BJ (cell line): Measurements from ENCODE around the gene CRNN. TPM values are rescaled to one million over a fixed set of nuclear protein-coding genes. Genes with fewer than 3 reads are reported as not detected.

Experiments used
- CTCF ChIA-PET: fragments of 350-600 bp; formaldehyde crosslinking; extraction: SDS; loops from one replicate; lab custom pipeline; 2021; ENCODE audit warnings: antibody characterized with exemption, inconsistent platforms; lab: Yijun Ruan, JAX
- POLR2A ChIA-PET: fragments of 300-600 bp; sonication (Branson Sonifier 250); formaldehyde crosslinking; extraction: SDS; loops from one replicate; lab custom pipeline; 2021; ENCODE audit warnings: antibody characterized with exemption; lab: Charles Lee
- DNase-seq: peaks from one replicate; pipeline ENCODE4 v3.0.0-alpha.2; 2011; ENCODE audit warnings: low read depth
- H3K27me3 ChIP-seq: 2 replicates; pipeline ENCODE4 v1.6.0; 2011; ENCODE audit warnings: low read length; ENCODE audit not compliant: control insufficient read depth, insufficient read depth
- H3K36me3 ChIP-seq: 2 replicates; pipeline ENCODE4 v1.5.1; 2011; ENCODE audit warnings: low read length; ENCODE audit not compliant: control insufficient read depth, insufficient read depth
- H3K4me3 ChIP-seq: 2 replicates; pipeline ENCODE4 v1.5.1; 2011; ENCODE audit warnings: low read depth, mild to moderate bottlenecking, control low read depth, low read length
- polyA plus RNA-seq: library from polyadenylated mRNA; depleted of rRNA; stranded (reverse); fragments of >200 nt; gene quantifications from 2 replicates; pipeline ENCODE4 v1.2.3, GENCODE V29; 2011
- TF ChIP-seq, protein P1 (sequence below): IDR thresholded peaks from 2 replicates; pipeline ENCODE4 v1.5.1; 2011; ENCODE audit warnings: low read depth, mild to moderate bottlenecking, control low read depth, inconsistent platforms, low read length, moderate library complexity; ENCODE audit not compliant: insufficient read depth

Gene CRNN
- polyA plus RNA-seq, 1 experiment, result not detected

DNA sequence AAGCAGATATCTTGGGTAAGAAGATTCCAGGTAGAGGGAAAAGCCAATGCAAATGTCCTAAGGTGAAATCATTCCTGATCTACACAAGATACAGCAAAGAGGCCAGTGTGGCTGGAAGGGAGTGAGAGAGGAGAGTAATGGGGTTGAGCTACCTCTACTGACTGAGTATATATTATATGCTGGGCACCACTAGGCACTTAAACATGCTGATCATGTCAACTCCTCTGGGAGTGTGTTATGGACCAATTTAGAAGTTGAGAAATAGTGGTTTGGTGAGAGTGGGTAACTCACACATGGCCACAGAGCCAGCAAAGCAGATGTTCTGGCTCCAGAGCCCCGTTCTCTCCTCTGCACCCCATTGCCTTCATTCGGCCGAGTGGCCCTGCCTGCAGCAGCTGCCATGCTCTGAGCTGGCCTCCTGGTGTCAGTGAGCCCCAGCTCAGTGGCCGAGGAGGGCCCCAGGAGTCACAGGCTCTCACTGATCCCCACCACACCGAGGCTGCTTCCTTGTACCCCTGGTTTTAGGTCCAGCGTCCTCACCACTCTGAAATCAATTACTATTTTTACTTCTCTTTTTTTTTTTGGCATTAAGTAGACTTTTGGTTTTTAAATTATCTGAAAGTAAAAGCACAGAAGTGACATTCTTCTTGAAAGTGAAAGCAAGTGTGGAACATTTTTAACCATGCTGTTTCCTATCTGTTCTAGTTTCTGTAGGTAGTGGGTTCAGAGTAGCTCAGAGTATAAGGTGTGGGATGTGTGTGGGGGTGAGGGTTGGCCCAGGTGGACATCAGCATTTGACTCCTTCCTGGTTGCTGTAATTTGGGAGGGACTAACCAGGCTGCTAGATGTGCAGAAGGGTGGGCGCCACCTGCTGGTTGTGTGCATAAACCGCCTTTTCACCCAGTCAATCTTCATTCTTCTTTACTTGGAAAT lies 45.8 kb upstream of the CRNN start:
- ChIA-PET CTCF (interaction anchor here (0.6 to 4.2 kb wide), 26 partner anchors 9 to 411 kb away, joined by 3 to 118 read pairs (median 4); partner anchors contain the start of gene TCHH), POLR2A (no interaction called here)
- Histone ChIP-seq H3K4me3 (no peak overlapping the region), H3K36me3 (no peaks in the 10 kb centered on the region), H3K27me3 (no peaks in the 10 kb centered on the region)
- TF ChIP-seq, protein P1, sequence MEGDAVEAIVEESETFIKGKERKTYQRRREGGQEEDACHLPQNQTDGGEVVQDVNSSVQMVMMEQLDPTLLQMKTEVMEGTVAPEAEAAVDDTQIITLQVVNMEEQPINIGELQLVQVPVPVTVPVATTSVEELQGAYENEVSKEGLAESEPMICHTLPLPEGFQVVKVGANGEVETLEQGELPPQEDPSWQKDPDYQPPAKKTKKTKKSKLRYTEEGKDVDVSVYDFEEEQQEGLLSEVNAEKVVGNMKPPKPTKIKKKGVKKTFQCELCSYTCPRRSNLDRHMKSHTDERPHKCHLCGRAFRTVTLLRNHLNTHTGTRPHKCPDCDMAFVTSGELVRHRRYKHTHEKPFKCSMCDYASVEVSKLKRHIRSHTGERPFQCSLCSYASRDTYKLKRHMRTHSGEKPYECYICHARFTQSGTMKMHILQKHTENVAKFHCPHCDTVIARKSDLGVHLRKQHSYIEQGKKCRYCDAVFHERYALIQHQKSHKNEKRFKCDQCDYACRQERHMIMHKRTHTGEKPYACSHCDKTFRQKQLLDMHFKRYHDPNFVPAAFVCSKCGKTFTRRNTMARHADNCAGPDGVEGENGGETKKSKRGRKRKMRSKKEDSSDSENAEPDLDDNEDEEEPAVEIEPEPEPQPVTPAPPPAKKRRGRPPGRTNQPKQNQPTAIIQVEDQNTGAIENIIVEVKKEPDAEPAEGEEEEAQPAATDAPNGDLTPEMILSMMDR, result peak; percentile 91
- DNase-seq, result no peak

DNA sequence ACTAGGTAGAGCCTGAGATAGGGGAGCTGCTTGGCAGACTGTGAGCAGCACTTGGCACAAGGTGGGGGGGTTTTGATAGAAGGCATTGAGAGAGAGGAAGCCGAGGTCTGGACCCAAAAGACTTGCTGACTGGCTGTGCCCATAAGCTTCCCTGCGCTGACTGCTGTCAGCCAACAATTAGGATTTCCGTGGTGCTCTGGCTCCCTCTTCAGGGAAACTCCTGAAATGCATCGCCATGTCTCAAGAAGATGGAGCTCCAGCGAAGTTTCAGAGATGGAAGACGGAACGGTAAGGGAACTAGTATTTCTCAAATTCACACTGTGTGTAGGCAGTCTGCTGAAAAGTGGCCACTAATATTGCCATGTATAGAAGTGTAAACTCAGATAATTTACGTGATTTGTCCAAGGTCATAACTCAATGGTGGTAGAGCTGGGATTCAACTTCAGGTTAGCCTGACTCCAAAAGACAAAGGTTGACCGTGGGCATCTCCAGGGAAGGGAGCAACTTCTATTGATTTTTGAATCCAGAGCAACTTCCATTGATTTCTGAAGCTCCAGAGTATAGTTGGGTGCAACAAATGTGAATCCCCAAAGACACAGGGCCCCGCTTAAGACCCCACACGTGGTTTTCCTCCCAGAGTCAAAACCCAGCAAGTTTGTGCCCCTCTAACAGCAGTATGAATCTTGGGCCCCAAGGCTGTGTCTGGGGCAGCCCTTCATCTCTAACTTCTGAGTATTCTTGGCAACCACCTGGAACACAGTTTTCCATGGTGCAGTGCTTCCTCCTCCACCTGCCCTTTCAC lies 44.5 kb upstream of the CRNN start:
- no peak for DNase-seq
- Histone ChIP-seq H3K4me3 (no peak overlapping the region), H3K36me3 (no peaks in the 10 kb centered on the region), H3K27me3 (no peaks in the 10 kb centered on the region)
- TF ChIP-seq, protein P1, result peak; percentile 86
- ChIA-PET POLR2A (interaction anchor here (0.6 kb wide), 1 partner anchor 16 kb away, joined by 3 read pairs; no protein-coding TSS in a partner anchor), CTCF (interaction anchor here (0.6 to 4.2 kb wide), 45 partner anchors 8 to 410 kb away, joined by 3 to 118 read pairs (median 5); partner anchors contain the start of gene TCHH)

DNA sequence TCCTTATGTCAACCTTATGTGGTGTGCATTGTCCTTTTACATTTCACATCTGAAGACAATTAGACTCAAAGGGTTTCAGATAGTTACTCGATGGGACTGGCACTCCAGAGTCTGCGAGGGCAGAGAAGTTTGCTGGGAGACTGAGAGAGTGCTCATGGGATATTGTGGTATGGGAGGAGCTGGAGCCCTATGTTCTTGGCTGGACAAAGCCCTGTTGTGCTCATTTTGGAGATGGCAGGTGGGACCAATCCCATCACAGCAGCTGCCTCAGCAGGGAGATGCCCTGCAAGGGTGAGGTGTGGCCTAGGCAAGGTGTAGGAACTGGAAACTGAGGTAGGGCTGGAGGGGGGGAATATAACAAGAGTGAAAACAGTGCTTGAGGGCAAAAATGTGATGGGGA lies 43.5 kb upstream of the CRNN start:
- H3K27me3 ChIP-seq, result no peaks in the 10 kb centered on the region
- TF ChIP-seq, protein P1, result no peak
- DNase-seq, result no peak
- ChIA-PET CTCF (interaction anchor here (0.7 to 4.2 kb wide), 24 partner anchors 9 to 409 kb away, joined by 3 to 118 read pairs (median 8); no protein-coding TSS in a partner anchor), POLR2A (no interaction called here)
- no peaks in the 10 kb centered on the region for H3K36me3 ChIP-seq
- H3K4me3 ChIP-seq, result no peak overlapping the region

DNA sequence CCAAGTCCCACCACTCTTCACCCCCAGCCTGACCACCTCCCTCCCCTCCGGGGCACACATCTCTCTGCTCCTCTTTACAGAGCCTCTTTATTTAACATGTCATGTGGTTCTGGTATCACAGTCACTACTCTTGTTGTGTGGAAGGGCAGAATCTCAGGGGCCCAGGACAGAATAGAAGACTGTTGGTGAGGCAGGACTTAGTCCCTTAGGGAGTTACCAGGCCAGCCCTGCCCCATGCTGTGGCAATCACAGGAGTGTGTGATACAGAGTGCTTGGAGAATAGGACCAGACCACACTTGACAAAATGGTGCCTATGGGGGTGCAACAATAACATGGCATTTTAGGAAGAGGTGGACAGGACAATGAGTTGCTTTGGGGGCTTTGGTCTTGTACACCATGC lies 43.0 kb upstream of the CRNN start:
- ChIA-PET CTCF (interaction anchor here (1.5 to 4.2 kb wide), 4 partner anchors 16 to 404 kb away, joined by 5 to 118 read pairs (median 30); no protein-coding TSS in a partner anchor), POLR2A (no interaction called here)
- TF ChIP-seq, protein P1, result no peak
- no peak for DNase-seq
- no peaks in the 10 kb centered on the region for H3K36me3 ChIP-seq
- no peaks in the 10 kb centered on the region for H3K27me3 ChIP-seq
- H3K4me3 ChIP-seq, result no peak overlapping the region

DNA sequence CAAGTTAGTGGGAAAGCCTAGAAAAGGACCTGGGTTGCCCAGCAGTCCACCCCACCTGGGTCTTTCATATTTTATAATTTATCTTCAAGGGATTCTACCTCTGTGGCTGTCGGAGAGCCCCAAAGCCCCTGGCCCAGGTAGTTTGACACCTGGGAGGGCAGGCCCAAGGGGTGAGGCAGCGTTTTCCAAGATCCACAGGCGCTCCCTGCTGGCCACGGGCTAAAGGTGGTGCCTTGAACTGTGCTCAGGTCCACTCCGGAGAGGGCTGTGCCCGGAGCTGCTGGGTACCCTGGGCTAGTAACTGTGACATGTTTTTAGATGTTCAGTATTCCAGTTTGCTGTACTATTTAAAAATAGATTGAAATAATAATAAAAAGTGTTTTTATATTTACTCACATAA lies 37.2 kb upstream of the CRNN start:
- POLR2A ChIA-PET, result no interaction called here

More for the DNA sequence above, 37.2 kb upstream of the CRNN start:
- TF ChIP-seq, protein P1, result peak; percentile 27
- Histone ChIP-seq H3K4me3 (no peak overlapping the region), H3K27me3 (peaks cover 4% of the 10 kb centered on the region), H3K36me3 (no peaks in the 10 kb centered on the region)
- CTCF ChIA-PET, result interaction anchor here (1.0 to 1.4 kb wide), 3 partner anchors 8 to 262 kb away, joined by 3 to 4 read pairs (median 4); no protein-coding TSS in a partner anchor
- DNase-seq, result no peak
